Activated T-cell treated with anti-CD3 and anti-CD28 coated beads for 48 hours (primary cell): ENCODE results near the gene TAS2R43.
"Not testable (repeated sequence)": the region's sequence is repeated elsewhere in the genome, so short reads cannot be mapped to it uniquely, and the experiment has no call there.

Experiments
- DNase-seq: peaks from one replicate; pipeline ENCODE4 v3.0.0-alpha.2; 2020; ENCODE audit warnings: low read depth

TAS2R43 gene

GRCh38 chr12:11059784-11060183 is 32.3 kb downstream of the TAS2R43 start:
- DNase-seq = no peak

DNA sequence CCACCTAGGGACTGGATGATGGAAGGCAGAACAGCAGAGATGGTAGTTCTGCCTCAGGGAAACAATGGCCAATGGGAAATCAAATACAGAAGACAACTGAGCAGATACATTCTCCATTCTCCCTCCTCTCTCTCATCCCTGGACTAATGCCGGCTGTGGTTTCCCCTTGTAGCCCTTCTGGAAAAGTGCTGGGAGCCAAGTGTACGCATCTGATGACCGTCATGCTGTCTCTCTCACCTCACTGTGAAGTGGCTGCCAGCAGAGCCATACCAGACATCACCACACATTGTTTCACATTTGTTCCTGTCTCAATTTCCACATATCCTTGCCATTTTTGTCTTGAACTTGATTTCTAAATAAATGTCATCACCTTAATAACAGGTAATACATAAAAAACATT is 33.1 kb downstream of the TAS2R43 start:
- no peak for DNase-seq

GRCh38 chr12:11055306-11055705 is 36.8 kb downstream of the TAS2R43 start:
- no peak for DNase-seq

- DNase-seq = not testable (repeated sequence)
Measured at GRCh38 chr12:11049806-11050531, 42.1 kb downstream of the TAS2R43 start.

GRCh38 chr12:11041366-11041765 is 50.7 kb downstream of the TAS2R43 start:
- DNase-seq = not testable (repeated sequence)
